ENCODE measurements around the gene TGFBI.
A peak's percentile ranks its signal among the peaks of the same experiment; 100 is the strongest.
"Not testable (repeated sequence)": the region's sequence is repeated elsewhere in the genome, so short reads cannot be mapped to it uniquely, and the experiment has no call there.

TGFBI gene

GRCh38 chr5:136028090-136028489 lies 698 bp upstream of the TGFBI start:
- DNase-seq = no peak

- DNase-seq = no peak
Observed at GRCh38 chr5:136030252-136030651, 1.5 kb downstream of the TGFBI start.

- no peak for DNase-seq
Observed at GRCh38 chr5:136030956-136031611, 2.3 kb downstream of the TGFBI start.

- no peak for DNase-seq
Observed at GRCh38 chr5:136031711-136032110, 2.9 kb downstream of the TGFBI start.

GRCh38 chr5:136032564-136032963 lies 3.8 kb downstream of the TGFBI start:
- DNase-seq = no peak

GRCh38 chr5:136033234-136033633 lies 4.4 kb downstream of the TGFBI start:
- DNase-seq = no peak

GRCh38 chr5:136033848-136034247 lies 5.1 kb downstream of the TGFBI start:
- no peak for DNase-seq

GRCh38 chr5:136034492-136034891 lies 5.7 kb downstream of the TGFBI start:
- no peak for DNase-seq

- no peak for DNase-seq
Observed at GRCh38 chr5:136034984-136035383, 6.2 kb downstream of the TGFBI start.

GRCh38 chr5:136035837-136036236 lies 7.0 kb downstream of the TGFBI start:
- peak; percentile 14 for DNase-seq

- DNase-seq = peak; percentile 27
Observed at GRCh38 chr5:136036293-136036911, 7.6 kb downstream of the TGFBI start.

GRCh38 chr5:136037001-136037705 lies 8.4 kb downstream of the TGFBI start:
- DNase-seq = peak; percentile 92

- DNase-seq = no peak
Observed at GRCh38 chr5:136038635-136039034, 9.8 kb downstream of the TGFBI start.

- no peak for DNase-seq
Observed at GRCh38 chr5:136039202-136039601, 10.4 kb downstream of the TGFBI start.

GRCh38 chr5:136040746-136041415 lies 12.1 kb downstream of the TGFBI start:
- peak; percentile 73 for DNase-seq

GRCh38 chr5:136042156-136042555 lies 13.4 kb downstream of the TGFBI start:
- no peak for DNase-seq

- DNase-seq = no peak
Observed at GRCh38 chr5:136042665-136043121, 13.9 kb downstream of the TGFBI start.

GRCh38 chr5:136043551-136043950 lies 14.8 kb downstream of the TGFBI start:
- no peak for DNase-seq

- no peak for DNase-seq
Observed at GRCh38 chr5:136043968-136044610, 15.3 kb downstream of the TGFBI start.

- DNase-seq = not testable (repeated sequence)
Observed at GRCh38 chr5:136045026-136045425, 16.2 kb downstream of the TGFBI start.

GRCh38 chr5:136046246-136046645 lies 17.5 kb downstream of the TGFBI start:
- no peak for DNase-seq

- DNase-seq = no peak
Observed at GRCh38 chr5:136047858-136048257, 19.1 kb downstream of the TGFBI start.

GRCh38 chr5:136048966-136049365 lies 20.2 kb downstream of the TGFBI start:
- DNase-seq = no peak

Measured in NCI-H2029 (cell line).